DOHH2 (cell line): ENCODE results near the gene APOBEC3B.

Experiments used
- EZH2phosphoT487 ChIP-seq: fragments of 200-600 bp; sonication (generic); IDR thresholded peaks from 2 replicates; pipeline ENCODE4 v1.6.1; 2017; ENCODE audit warnings: borderline replicate concordance, mild to moderate bottlenecking, antibody characterized with exemption, low read length, moderate library complexity, mixed read lengths
- TF ChIP-seq, protein P1 (sequence below): fragments of 200-600 bp; sonication (generic); IDR thresholded peaks from one replicate; pipeline ENCODE4 v1.5.1; 2014; ENCODE audit warnings: antibody characterized with exemption, mild to moderate bottlenecking, low read depth, low read length; ENCODE audit not compliant: poor library complexity, severe bottlenecking

DNA sequence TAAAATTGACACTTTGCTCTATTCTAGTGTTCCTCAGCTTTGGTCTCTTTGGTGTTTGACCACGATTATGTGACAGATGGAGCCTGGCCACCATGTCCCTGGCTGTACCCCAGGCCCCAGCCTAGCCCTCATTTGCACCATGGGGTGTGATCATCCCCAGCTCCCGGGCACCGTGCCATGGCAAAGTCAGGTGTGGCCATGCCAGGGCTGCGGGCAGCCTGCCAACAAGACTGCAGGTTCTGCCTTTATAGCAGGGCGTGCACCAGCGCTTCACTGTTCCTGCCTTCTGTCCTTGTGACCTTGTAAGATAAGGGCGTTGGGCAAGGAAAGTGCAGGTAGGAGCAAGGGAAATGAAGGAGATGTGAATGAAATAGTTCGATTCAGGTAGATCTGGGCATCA, 47.1 kb upstream of the APOBEC3B start:
- TF ChIP-seq, protein P1, sequence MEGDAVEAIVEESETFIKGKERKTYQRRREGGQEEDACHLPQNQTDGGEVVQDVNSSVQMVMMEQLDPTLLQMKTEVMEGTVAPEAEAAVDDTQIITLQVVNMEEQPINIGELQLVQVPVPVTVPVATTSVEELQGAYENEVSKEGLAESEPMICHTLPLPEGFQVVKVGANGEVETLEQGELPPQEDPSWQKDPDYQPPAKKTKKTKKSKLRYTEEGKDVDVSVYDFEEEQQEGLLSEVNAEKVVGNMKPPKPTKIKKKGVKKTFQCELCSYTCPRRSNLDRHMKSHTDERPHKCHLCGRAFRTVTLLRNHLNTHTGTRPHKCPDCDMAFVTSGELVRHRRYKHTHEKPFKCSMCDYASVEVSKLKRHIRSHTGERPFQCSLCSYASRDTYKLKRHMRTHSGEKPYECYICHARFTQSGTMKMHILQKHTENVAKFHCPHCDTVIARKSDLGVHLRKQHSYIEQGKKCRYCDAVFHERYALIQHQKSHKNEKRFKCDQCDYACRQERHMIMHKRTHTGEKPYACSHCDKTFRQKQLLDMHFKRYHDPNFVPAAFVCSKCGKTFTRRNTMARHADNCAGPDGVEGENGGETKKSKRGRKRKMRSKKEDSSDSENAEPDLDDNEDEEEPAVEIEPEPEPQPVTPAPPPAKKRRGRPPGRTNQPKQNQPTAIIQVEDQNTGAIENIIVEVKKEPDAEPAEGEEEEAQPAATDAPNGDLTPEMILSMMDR, result no peak
- no peak for TF ChIP-seq EZH2phosphoT487
